GDM1 (cell line): ENCODE results near the gene ZHX3.

Source experiments
- DNase-seq: peaks from one replicate; lab custom pipeline; 2025; lab: John Stamatoyannopoulos, UW

Gene ZHX3

GRCh38 chr20:41185013-41185757 is 132.3 kb downstream of the ZHX3 start:
- no peak for DNase-seq

GRCh38 chr20:41183831-41184230 is 133.7 kb downstream of the ZHX3 start:
- DNase-seq = no peak

- DNase-seq = no peak
Measured at GRCh38 chr20:41183391-41183790, 134.1 kb downstream of the ZHX3 start.

GRCh38 chr20:41182296-41183212 is 135.0 kb downstream of the ZHX3 start:
- no peak for DNase-seq

- no peak for DNase-seq
Measured at GRCh38 chr20:41181567-41181966, 136.0 kb downstream of the ZHX3 start.

GRCh38 chr20:41180599-41181333 is 136.8 kb downstream of the ZHX3 start:
- DNase-seq = no peak

GRCh38 chr20:41179961-41180360 is 137.6 kb downstream of the ZHX3 start:
- no peak for DNase-seq

GRCh38 chr20:41178904-41179432 is 138.6 kb downstream of the ZHX3 start:
- DNase-seq = no peak

GRCh38 chr20:41178495-41178894 is 139.0 kb downstream of the ZHX3 start:
- DNase-seq = no peak

GRCh38 chr20:41177636-41178035 is 139.9 kb downstream of the ZHX3 start:
- DNase-seq = no peak

GRCh38 chr20:41176711-41177552 is 140.6 kb downstream of the ZHX3 start:
- DNase-seq = no peak

- DNase-seq = no peak
Measured at GRCh38 chr20:41175727-41176330, 141.7 kb downstream of the ZHX3 start.

GRCh38 chr20:41175201-41175651 is 142.3 kb downstream of the ZHX3 start:
- DNase-seq = no peak

- DNase-seq = no peak
Measured at GRCh38 chr20:41174782-41175181, 142.7 kb downstream of the ZHX3 start.

- DNase-seq = no peak
Measured at GRCh38 chr20:41174373-41174772, 143.2 kb downstream of the ZHX3 start.

- no peak for DNase-seq
Measured at GRCh38 chr20:41173791-41174341, 143.7 kb downstream of the ZHX3 start.

- peak; percentile 37 for DNase-seq
Measured at GRCh38 chr20:41173161-41173721, 144.3 kb downstream of the ZHX3 start.

GRCh38 chr20:41172296-41173140 is 145.0 kb downstream of the ZHX3 start:
- no peak for DNase-seq

- DNase-seq = no peak
Measured at GRCh38 chr20:41171736-41172295, 145.7 kb downstream of the ZHX3 start.
